Medulla oblongata (tissue), 1 donor: ENCODE data around the gene DYSF.
"Not testable (repeated sequence)": the region's sequence is repeated elsewhere in the genome, so short reads cannot be mapped to it uniquely, and the experiment has no call there.

Experiments used
- DNase-seq: peaks from one replicate; pipeline ENCODE4 v3.0.0-alpha.2; 2015; ENCODE audit errors: extremely low spot score

Gene DYSF

DNA sequence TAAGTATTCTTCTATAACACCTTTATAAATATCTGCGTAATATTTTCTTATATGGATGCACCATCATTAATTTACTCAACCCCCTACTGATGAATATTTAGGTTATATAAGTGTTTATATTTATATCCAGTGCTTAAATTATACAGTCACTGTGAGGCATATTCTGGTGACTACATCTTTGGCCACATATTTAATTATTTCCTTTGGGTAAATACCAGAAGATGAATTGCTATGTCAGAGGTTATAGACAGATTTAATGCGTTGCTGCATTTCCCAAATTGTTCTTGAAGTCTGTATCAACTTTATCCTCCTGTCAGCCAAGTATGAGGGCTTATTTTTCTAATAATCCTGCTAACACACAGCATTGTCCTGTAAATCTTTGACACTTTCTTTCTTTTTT lies 18.7 kb downstream of the DYSF start:
- no peak for DNase-seq

DNA sequence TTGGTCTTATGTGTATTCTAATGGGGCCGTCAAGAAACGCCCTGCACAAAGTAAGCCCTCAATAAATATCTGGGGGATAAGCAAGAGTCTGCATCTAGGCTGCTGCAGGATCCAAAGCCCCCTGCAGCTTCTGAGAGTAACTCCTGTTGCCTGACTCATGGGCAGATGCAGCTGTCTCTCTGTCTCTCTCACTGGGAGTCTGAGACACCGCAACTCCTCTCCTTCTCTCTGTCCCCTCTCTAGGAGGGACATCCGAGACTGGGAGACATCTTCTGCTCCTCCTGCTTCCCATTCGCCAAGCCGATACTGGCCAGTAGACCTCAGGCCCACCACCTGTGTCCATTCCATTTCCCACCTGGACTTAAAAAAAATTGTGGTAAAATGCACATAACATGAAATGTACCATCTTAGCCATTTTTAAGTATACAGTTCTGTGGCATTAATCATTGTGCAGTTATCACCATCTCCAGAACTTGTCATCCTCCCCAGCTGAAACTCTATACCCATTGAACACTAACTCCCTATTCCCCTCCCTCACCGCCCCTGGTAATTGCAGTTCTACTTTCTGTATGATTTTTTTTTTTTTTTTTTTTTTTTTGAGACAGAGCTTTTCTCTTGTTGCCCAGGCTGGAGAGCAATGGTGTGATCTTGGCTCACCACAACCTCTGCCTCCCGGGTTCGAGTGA lies 20.1 kb downstream of the DYSF start:
- DNase-seq: no peak

DNA sequence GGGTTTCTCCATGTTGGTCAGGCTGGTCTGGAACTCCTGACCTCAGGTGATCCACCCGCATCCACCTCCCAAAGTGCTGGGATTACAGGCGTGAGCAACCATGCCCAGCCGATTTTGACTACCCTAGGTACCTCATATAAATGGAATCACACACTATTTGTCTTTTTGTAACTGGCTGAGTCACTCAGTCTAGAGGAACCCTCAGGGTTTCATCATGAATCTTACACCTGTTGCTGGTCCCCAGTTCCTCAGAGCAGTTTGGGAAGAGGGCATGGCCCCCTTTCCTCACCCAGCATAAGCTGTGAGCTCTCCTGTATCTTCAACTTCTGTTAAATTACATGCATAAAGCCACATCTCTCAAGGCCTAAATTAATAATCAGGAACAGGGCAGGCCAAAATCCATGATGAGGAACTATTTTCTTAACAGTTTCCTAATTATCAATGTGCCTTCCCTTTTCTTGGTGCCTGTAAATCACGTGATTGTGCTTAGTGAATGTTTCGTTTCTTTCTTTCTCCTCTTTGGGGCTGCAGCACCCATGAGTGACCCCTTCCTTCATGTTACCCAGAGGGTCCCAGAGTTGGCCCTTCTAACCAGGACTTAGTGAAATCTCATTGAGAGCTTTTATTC lies 20.9 kb downstream of the DYSF start:
- no peak for DNase-seq

DNA sequence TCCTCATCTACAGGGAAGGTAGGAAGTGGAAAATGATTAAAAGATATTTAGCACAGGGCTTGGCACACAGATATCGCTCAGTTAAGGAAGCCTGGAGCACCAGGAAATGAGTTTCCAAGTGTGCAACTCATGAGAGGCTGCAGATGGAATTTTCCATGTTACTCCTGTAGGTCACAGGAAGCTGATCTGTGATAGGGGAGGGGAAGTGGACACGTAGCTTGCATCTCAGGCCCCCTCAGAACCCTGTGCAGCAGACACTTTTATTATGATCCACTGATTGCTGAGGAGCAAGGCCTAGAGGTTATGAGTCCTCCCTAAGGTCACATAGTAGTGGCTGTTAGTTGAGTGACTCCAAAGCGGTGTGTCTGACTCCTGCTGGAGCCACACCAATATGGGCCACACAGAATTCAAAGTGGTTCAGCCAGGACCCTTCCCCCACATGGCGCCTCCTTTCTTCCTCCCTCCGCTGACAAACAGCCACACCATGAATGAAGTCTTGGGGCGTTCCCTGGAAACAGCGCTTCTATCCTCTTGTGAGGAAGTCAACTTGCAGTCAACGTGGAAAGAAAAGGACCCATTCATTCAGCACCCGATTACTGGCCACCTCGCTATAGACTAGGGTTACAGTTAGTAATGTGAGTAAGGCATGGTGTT lies 21.5 kb downstream of the DYSF start:
- no peak for DNase-seq

DNA sequence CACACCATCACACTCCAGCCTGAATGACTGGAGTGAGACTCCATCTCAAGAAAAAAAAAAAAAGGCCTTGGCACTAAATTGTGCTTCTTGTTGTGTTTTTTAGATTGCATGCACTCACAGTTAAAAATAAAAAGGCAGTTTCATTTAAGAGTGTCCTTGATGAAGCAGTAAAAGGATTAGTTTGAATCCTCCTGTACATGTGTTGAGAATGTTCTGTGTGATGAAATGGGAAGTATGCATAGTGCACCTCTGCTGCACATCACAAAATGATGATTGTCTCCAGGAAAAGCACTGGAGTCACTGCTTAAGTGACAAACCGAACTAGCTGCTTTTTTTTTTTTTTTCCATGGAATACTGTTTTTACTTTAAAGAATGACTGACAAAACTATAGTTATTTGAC lies 23.1 kb downstream of the DYSF start:
- no peak for DNase-seq

DNA sequence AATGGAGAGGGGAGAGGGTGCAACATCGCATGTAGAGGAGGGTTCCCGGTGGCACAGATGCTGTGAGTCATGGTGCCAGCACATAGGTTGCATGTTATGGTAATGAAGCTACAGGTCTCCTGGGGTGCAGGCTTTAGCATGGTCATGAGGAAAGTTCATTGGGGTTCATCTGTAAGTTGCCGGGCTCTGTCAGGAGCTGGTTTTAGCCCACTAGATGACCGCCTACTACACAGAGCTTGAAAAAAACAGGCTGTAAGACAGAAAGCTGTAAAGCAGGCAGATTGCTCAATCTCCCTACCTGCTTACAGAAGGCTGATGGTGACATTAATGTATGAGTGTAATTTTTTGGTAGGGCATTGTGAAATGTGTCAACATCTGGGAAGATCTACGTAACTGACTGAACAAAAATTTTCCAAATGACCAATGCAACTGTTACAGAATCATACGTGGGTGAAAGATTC lies 23.9 kb downstream of the DYSF start:
- no peak for DNase-seq

DNA sequence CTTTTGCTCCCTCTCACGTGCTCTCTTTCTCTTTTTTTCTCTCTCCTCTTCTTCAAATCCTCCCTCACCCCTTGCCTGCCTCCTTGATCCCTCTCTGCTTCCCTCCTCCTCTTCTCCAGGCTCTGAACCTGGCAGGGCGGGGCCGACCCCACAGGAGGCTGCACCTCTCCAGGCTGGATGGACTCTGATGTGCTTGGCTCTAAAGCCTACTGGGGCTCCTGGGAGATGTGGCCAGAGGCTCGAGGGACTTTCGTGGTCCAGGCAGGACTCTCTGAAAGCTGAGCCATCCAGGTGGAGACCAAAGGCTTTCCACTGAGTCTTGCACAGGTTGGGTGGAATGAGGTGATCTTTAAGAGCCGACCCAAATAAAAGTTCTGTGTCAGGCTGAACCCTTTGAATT lies 25.4 kb downstream of the DYSF start:
- no peak for DNase-seq

DNA sequence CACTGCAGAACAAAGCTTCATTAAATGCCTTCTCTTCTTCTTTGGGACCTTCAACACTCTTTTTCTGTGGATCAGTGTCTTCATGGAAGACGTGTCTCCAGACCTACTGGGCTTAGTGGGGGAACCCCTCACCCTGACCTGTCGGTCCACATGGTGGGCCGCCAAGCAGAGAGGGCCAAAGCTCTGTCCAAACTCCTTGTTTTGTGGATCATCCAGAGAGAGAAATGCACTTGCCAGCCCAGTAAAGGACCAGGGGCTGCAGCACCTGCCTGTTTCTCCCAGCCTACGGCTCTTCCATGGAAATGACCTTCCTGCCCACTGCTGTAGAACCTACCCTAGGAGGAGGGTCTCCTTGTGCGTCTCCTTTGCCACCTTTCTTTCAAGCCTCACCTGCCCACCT lies 25.9 kb downstream of the DYSF start:
- DNase-seq: no peak

DNA sequence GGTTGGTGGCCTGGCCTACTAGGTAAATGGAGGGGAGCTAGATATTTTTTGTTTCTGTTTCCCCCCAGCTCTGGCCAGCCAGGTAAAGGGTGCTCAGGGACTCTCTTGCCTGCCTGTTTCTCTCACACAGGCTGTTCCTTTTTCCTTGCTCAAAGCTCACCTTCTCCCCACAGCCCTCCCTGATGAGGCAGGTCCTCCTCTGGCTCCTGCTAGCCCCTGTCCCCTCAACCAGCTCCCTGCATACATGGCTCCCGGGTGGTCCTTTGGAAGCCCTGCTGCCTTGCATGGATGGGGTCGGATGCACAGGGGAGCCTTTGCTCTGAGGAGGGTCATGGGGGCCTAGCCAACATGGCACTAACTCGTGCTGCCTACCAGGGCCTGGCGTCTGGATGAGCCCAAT lies 27.8 kb downstream of the DYSF start:
- no peak for DNase-seq

DNA sequence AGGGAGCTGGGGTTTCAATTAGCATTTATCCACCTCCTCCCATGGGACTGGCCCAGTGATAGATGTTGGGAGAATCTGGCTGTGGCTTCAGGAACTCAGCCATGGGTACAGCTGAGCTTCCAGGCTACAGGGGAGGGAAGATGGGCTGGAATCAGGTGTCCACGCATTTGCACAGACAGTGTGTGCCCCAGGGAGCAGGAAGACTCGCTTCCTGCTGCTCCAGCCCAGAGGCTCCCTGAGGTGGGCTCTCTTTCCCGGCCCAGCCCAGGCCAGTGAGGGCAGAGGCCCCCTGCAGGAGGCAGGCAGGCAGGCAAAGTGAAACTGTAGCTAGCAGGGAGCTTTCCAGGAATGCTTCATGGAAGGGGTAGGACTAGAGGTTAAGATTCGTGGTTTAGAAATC lies 28.7 kb downstream of the DYSF start:
- no peak for DNase-seq

DNA sequence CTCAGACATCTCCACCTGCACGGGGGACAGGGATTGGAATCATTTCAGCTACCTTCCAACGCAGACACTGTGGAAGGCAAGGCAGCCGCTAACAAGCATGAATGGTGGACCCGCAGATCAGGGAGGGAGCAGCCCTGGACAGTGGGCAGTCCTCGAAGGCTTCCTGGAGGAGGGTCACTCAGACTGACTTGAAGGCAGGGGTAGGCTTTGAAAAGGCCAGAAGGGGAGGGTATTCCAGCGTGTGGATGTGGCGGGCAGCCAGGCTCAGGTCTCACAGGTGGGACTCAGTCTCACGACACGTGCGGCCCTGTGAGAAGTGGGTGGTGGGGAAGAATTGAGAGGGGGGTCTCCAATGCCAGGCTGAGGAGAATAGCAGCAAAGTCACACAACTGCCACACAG lies 29.9 kb downstream of the DYSF start:
- DNase-seq: no peak

DNA sequence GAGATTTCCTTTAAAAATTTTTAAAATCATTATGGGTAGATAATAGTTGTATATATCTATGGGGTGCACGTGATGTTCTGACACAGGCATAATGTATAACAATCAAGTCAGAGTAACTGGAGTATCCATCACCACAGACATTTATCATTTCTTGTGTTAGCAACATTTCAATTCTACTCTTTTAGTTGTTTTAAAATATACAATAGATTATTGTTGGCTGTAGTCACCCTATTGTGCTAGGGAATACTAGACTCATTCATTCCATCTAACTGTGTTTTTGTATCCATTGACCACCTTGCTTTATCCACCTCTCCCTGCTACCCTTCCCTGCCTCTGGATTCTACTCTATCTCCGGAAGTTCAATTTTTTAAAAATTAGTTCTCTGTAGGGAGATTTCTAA lies 31.0 kb downstream of the DYSF start:
- DNase-seq: no peak

DNA sequence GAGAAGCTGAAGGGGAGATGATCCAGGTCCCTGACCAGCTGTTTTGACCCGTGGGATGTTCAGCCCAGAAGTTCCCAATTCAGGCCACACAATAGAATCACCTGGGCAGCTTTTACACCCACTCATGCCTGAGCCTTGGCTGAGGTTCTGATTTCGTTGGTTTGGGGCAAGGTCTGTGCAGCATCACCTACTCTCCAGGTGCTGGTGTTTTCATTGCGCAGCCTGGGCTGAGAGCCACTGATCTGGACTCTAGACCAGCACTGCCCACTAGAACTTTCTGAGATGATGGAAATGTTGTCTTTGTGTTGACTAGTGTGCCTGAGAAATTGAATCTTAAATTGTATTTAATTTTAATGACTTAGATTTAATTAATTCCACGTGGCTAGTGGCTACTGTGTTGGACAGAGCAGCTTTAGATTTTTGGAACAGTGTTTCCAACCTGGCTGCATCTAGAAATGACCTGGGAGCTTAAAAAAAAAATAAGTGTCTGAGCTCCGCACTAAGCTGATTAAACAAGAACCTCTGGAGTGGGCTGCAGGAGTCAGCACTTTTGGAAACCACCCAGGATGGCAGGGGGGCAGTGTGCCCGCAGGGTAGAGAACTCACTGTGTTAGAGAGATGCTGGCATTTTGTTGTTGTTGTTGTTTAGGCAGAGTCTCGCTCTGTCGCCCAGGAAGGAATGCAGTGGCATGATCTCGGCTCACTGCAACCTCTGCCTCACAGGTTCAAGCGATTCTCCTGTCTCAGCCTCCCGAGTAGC lies 33.7 kb downstream of the DYSF start:
- no peak for DNase-seq

DNA sequence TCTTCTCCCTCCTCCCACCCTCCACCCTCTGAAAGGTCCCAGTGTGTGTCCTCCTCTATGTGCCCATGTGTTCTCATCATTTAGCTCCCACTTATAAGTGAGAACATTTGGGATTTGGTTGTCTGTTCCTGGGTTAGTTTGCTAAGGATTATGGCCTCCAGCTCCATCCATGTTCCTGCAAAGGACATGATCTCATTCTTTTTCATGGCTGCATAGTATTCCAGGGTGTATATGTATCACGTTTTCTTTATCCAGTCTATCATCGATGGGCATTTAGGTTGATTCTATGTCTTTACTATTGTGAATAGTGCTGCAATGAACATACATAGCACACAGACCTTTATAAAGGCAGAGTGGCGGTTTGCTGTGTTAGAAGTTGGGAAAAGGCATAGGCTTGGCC lies 38.2 kb downstream of the DYSF start:
- DNase-seq: not testable (repeated sequence)

DNA sequence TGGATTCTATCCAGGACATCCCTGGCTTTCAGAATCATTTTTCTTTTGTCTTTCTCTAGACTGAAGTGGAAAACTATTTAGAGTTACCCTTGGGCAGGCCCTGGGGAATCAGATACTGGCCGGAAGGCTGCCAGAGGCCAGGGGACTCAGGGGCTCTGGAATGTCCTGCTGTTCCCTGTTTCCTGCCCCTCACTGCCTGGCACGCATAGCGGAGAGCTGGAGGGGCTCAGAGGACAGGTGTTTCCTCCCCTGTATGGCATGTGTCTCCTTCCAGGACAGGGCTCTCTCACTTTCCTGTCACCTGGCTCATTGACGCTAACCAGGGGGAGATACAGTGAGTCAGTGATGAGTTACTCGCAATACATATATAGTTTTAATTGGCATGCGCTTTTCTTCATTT lies 38.8 kb downstream of the DYSF start:
- DNase-seq: no peak

DNA sequence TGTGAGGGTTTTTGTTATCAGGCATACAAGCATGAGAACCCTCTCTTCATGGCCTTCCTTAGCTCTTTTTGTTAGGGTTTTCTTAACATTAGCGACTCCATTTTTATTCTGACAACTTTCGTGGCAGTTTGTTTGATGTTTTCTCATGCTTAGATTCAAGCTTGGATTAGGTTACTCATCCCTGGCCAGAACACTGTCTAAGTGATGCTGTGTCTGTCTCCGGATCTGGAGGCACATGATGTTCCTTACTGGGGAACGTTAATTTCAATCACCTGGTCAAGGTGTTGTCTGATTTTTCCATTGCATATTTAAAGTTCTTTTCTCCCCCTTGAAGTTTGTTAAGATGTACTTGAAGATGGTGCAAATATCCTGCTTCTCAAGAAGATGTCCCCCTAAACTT lies 40.7 kb downstream of the DYSF start:
- no peak for DNase-seq

DNA sequence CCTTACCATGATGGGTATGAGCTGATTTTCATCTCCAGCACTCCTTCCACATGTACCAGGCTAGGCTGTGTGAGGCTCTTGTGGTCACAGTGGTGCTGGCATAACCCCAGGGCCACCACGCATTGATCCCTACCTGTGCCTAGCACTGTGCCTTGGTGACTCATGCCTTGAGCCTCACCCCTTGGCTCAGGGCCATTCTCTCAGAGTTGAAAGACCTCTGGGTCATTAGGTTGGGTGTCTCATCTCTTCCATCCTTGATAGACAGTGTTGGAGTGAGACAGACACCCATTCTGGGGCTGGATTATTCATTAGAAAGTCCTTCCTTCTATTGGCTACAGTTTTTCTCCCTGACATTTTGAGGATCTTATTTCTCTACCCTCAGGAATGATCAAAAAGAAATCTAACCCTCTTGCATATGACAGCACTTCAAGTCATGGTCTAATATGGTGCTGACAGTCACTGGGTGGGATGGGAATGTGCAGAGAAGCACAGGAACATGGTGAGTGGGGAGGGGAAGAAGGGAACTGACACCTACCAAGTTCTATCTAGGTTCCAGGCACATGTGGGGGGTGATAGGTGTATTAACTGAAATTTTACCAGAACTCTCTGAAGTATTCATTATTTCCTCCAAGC lies 41.3 kb downstream of the DYSF start:
- DNase-seq: no peak

DNA sequence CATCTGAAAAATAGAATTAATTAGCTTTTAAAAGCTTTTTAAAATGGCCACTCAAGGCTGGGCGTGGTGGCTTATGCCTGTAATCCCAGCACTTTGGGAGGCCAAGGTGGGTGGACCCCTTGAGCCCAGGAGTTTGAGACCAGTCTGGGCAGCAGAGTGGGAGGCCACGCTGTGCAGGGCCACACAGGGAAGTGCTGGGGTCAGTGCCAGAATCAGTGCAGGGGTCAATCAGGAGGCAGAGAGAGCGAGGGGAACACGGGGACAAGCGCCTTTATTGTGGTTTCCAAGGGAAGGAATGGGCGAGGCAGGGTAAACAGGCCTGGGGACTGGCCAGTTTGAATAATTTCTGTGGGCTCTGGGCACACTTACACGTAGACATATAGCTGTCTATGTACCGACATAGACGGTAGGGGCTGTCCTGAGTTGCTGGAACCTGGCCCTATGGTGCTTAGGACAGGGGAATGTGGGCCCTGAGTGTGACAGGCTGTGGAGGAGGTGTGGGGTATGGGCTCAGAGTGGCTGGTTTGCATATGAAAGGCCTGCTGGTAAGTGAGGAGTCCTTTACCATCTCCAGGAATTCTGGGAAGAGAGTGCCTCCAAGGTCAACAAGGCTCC lies 42.9 kb downstream of the DYSF start:
- no peak for DNase-seq

DNA sequence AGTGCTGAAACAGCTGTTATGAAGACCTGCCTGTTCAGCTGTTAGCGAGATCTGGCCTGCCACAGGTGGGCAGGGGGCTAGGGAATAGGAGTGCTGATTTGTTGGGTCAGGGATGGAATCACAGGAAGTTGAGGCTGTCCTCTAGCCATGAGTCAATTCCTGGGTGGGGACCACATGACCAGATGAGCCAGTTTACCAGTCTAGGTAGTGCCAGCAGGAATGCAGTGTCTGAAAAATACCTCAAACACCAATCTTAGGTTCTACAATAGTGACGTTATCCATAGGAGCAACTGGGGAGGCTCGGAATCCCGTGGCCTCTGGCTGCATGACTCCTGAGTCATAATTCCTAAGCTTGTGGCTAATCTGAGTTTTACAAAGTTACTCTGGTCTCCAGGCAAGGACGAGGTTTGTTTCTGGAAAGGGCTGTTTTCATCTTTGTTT lies 44.9 kb downstream of the DYSF start:
- DNase-seq: no peak

DNA sequence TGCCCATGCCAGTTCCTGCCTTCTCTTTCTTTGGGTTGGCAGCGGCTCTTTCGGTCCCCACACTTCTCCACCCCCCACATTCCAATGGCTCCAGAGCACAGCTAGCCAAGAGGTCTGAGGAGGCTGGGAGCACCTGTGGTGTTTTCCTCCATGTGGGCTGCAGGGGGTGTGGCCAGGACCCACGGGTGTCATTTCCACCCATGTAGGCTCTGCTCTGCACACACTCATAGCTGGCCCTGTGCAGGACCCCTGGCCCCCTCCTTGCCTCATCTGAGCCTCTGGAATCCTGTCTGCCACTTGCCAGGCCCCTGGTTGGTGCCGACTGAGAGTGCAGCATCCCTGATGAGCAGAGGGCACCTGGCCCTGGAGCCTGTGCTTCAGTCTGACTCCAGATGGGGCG lies 46.3 kb downstream of the DYSF start:
- DNase-seq: peak; percentile 19

DNA sequence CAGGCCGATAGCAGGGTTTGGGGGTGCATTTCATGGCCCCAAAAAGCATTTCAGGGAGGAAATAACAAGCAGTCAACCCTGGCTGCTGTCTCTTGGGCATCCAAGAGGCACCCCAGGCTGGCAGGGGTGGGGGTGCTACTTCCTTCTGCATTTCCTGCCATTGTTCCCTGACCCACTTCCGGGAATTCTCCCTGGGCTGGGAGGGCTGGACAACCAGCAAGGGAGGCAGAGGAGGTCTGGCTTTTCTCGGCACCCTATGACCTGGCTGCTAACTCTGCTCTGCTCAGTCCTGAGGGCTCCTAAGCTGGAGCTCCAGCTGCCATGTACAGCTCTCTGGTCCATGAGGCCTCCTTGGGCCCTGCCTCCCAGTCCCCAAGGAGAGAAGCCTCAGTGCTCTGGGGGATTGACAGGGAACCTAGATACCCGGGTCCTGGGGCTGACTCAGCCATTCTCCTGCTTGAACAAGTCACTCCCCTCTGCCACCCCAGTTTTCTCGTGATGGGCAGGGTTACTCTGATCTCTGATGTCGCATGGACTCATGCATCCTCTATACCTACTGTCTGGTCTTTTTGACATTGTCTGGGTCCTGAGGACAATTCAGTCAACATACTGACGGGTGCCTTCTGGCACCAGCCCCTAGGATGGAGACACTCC lies 47.2 kb downstream of the DYSF start:
- DNase-seq: no peak
